SK-N-DZ (cell line): ENCODE measurements around the gene PLCH1.

Source experiments
- DNase-seq: peaks from one replicate; pipeline ENCODE4 v3.0.0-alpha.2; 2015; ENCODE audit warnings: low spot score

PLCH1 gene

DNA sequence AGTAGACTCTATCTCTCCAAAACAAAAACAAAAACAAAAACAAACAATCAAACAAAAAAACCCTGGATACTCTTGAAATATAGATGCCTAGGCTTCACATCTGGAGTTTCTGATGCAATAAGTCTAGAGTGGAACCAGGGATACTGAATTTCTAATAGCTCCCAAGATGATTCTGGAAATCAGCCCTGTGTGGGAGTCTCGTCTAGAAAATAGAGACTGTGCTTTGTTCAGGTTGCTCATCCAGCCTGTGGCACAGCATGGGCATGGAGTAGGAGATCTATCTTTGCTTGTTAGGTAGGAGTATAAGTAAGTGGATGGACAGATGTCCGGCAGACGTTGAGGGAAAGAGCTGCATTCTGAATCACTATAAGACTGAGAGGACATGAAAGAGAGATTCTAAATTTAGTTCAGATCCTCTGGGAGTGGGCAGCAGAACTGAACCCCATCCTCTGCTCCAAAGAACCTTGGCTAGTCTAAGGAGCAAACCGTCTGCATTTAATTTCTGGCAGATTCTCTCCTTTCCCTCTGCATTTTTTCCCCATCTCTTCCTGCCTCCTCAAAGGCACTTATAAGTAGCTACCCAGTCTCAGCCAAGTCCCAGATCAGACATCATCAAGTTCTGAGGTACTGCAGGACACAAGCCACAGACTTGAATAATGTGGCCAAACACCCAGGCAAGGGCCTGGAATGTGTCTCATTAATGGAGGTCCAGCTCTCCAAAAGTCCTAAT lies 358.8 kb downstream of the PLCH1 start:
- DNase-seq = no peak

DNA sequence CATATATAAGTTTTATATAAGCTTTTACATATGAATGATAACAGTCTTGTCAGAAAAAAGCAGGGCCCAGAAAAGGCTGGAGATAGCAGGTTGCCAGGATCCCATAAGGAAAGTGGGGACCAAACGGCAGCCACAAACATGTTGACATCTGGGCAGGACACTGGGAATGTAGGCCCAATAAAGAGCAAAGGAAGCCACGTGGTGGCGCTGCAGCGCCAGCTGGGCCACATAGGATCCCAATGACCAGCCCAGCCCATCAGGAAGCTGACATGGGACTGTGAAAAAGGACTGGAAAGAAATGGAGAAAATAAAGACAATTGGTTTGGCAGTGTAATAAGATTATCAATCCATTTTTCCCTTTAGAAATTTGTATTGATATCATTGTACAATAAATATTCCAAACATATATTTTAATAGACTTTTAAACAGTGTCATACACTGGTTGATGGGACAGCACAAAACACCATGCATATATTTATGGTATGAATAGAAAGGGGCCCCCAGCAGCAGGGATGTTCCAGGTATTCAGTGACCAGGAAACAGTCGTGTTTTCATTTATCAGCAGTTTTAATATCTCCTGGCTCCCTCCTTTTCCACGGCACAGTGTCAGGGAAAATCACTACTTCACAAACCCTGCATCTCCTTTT lies 362.4 kb downstream of the PLCH1 start:
- DNase-seq = peak; percentile 67

DNA sequence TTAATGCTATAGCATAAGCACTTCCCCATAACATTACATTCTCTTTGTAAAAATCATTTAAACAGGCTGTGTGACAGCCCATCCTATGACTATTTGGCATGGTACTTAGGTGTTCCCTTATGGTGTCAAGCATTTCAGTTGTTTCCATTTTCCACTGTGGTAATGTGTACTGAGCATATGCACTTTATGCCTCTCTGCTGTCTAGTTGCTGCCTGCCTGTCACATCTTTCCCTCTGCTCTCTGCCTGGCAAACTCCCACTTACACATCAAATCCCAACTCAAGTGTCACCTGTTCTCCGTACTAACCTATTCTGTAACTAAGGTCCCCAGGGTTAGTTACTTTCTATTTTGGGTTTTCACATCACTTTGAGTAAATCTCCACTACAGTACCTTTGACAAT lies 367.0 kb downstream of the PLCH1 start:
- no peak for DNase-seq

GRCh38 chr3:155377071-155377470 lies 367.8 kb downstream of the PLCH1 start:
- DNase-seq = no peak

- DNase-seq = no peak
Measured at GRCh38 chr3:155372281-155372680, 372.6 kb downstream of the PLCH1 start.

GRCh38 chr3:155370764-155371503 lies 373.9 kb downstream of the PLCH1 start:
- no peak for DNase-seq

GRCh38 chr3:155370198-155370597 lies 374.7 kb downstream of the PLCH1 start:
- no peak for DNase-seq

- DNase-seq = no peak
Measured at GRCh38 chr3:155369735-155370134, 375.1 kb downstream of the PLCH1 start.

- no peak for DNase-seq
Measured at GRCh38 chr3:155369244-155369643, 375.6 kb downstream of the PLCH1 start.

GRCh38 chr3:155368786-155369185 lies 376.1 kb downstream of the PLCH1 start:
- DNase-seq = no peak

GRCh38 chr3:155367506-155367905 lies 377.4 kb downstream of the PLCH1 start:
- no peak for DNase-seq

DNA sequence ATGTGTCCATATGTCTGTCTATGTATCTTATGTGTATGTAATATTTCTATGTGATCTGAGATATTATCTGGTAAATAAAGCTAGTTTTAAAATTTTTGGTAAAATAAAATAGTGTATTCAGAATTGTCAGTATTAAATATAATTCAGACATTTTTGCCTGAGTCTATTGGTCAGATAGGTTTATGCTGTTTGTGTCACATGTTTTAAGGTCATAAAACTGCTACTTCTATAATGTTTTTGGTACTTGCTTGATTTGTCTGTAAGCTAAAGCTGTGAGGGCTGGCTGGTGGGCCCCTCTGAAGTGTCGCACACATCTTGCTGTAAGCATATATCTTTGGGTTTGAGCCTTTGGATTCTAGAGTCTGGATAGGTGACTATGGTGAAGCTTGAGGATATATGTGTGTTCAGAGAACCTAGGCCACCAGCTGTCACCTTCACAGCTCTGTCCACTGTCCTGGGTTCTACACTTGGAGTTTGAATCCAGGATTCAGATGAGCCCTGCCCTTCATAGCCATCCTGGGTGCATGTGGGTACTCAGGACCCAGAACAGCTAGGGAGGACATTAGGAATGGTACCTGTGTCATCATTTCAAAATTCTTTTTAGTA lies 379.6 kb downstream of the PLCH1 start:
- no peak for DNase-seq

- no peak for DNase-seq
Measured at GRCh38 chr3:155364492-155364891, 380.4 kb downstream of the PLCH1 start.

DNA sequence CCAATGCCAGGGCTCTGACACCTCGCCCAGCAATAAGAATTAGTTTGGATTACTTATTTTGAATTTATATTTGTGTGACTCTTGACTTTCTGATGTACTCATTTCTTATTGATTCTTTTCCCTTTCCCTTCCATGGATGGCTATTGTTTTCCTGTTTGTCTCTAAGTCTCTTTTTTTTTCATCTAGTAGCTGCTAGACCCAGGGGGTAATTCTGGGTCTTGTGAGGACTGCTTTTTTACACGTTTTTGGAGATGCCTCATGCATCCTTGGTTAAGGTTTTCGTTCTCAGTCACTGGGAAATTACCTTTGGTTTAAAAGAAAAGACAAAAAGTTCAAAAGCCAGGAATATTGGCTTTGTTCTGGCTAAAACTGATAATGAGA lies 381.2 kb downstream of the PLCH1 start:
- no peak for DNase-seq

- DNase-seq = no peak
Measured at GRCh38 chr3:155362808-155363689, 381.8 kb downstream of the PLCH1 start.

DNA sequence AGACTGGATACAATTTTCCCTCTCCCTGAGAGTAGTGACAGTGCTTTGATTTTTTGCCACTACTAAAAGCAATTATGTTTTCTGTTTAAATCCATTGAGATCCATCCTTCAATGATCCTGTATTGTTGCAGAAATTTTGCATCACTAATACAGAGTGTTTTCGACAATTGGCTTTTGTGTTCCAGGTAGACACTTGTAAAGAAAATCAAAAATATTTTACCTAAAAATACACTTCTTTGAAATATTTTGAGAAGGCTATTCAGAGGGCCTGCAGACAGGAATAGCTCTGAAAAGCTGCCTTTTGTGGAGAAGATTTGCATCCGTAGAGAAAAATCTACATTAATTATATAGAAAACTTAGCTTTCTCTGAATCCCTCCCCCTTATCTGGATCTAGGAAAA lies 384.6 kb downstream of the PLCH1 start:
- no peak for DNase-seq

- peak; percentile 23 for DNase-seq
Measured at GRCh38 chr3:155356594-155357370, 388.1 kb downstream of the PLCH1 start.

DNA sequence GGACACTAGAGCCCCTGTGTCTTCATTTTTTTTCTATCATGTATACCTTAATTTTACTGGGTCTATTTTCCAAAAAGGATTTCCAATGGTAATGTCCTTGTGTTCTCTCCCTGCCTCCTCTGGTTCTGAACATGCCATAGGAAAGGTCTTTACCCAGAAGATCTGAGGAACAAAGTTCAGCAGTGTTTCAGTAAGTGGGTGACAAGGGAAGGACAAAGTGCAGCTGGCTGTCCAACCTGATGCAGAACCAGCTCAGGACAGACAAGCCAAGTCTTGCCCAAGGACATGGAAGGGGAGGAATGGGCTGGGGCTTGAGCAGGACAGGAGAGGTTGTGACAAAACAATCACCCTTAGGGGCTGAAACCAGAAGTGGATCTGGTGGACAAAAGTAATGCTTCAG lies 390.2 kb downstream of the PLCH1 start:
- no peak for DNase-seq

DNA sequence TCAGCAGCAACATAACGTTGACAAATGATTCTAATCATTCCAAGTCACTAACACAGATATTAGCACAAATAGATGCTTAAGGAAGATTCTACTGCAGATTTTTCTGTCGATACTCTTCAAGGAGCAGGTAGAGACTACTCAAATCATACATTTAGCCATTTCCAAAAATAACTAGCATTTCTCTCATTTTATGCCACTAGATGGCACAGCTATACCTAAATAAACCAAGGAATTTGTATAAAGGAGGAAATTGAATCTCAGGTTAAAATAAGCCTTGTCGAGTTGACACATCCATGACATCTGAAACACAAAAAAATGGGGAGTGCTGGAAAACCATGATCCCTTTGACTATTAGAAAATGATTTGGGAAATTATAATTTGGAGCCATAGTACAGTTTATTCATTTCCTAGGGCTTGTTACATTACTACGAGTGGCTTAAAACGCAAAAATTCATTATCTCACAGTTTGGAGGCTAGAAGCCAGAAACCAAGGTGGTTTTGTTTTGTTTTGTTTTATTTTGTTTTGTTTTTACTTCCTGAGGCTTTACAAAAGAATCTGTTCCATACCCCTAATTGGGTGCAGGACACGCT lies 391.9 kb downstream of the PLCH1 start:
- DNase-seq = peak; percentile 54

GRCh38 chr3:155350571-155350970 lies 394.3 kb downstream of the PLCH1 start:
- DNase-seq = no peak
